Upper lobe of left lung (tissue), 6 donors: Measurements from ENCODE around the gene POU5F2. TPM values are rescaled to one million over a fixed set of nuclear protein-coding genes. Genes with fewer than 3 reads are reported as not detected.

ENCODE experiments used
- ATAC-seq, 2 donors: fragments of 200-7000 bp; cut with Tn5 transposase; one replicate each; pipeline ENCODE4 v1.9.1; 2022; ENCODE audit warnings: mild to moderate bottlenecking in 2 of 2, moderate library complexity in 2 of 2; ENCODE audit not compliant: low FRiP score in 2 of 2
- DNase-seq, 2 donors: peaks; one replicate each; pipeline ENCODE4 v3.0.0-alpha.2; 2019 to 2020
- H3K27ac ChIP-seq, 4 donors: fragments of 200-600 bp; sonication (generic); one replicate each; pipeline ENCODE4 v1.5.1; 2016 to 2019
- H3K27me3 ChIP-seq, 4 donors: fragments of 200-600 bp; sonication (generic); one replicate each; pipeline ENCODE4 v1.5.1; 2017 to 2019
- H3K36me3 ChIP-seq, 4 donors: fragments of 200-600 bp; sonication (generic); one replicate each; pipeline ENCODE4 v1.5.1; 2016 to 2019
- H3K4me1 ChIP-seq, 4 donors: fragments of 200-600 bp; sonication (generic); one replicate each; pipeline ENCODE4 v1.5.1; 2018 to 2019
- H3K4me3 ChIP-seq, 4 donors: fragments of 200-600 bp; sonication (generic); one replicate each; pipeline ENCODE4 v1.5.1; 2017 to 2019; ENCODE audit warnings: mild to moderate bottlenecking in 2 of 4, moderate library complexity in 1 of 4
- H3K9me3 ChIP-seq, 4 donors: fragments of 200-600 bp; sonication (generic); one replicate each; pipeline ENCODE4 v1.5.1; 2018 to 2019
- EP300 ChIP-seq, 4 donors: sonication (generic); formaldehyde crosslinking; IDR thresholded peaks; one replicate each; pipeline ENCODE4 v1.5.1; 2017; ENCODE audit warnings: antibody characterized with exemption in 4 of 4, control low read depth in 2 of 4
- POLR2A ChIP-seq, 4 donors: fragments of 450-650 bp; IDR thresholded peaks; one replicate each; pipeline ENCODE4 v1.5.1; 2016 to 2017; ENCODE audit warnings: antibody characterized with exemption in 4 of 4, mild to moderate bottlenecking in 2 of 4
- POLR2AphosphoS5 ChIP-seq, 2 donors: sonication (generic); formaldehyde crosslinking; IDR thresholded peaks; one replicate each; pipeline ENCODE4 v1.5.1; 2017; ENCODE audit warnings: antibody characterized with exemption in 2 of 2
- WGBS, 2 donors: methylation state at CpG; one replicate each; pipeline ENCODE4 v1.1.5; 2017 to 2018; 5-methylcytosine and 5-hydroxymethylcytosine counted together
- total RNA-seq, 6 donors: library from RNA; depleted of rRNA in 4 of 6; stranded (reverse); fragments of >200 nt in 4 of 6; gene quantifications; one replicate each; pipeline versions ENCODE4 v1.1.0 to v1.2.1, GENCODE V29; 2016 to 2021
- TF ChIP-seq, protein P1 (sequence below), 6 experiments: fragments of 450-650 bp in 4 of 6; fragments of 200-600 bp in 2 of 6; sonication (generic) in 2 of 6; IDR thresholded peaks; one replicate each; pipeline ENCODE4 v1.5.1; 2016 to 2019; ENCODE audit warnings: antibody characterized with exemption in 6 of 6
- donor health status: DM: no; HTN: no; CAD: no; lungs with moderate emphysema.
- donor health status: DM: no; HTN: yes; CAD: no; lungs with severe emphysema.

Gene POU5F2
- total RNA-seq, 6 donors from 2014 or later: 0.81 to 8.1 (median 2.7) TPM

DNA sequence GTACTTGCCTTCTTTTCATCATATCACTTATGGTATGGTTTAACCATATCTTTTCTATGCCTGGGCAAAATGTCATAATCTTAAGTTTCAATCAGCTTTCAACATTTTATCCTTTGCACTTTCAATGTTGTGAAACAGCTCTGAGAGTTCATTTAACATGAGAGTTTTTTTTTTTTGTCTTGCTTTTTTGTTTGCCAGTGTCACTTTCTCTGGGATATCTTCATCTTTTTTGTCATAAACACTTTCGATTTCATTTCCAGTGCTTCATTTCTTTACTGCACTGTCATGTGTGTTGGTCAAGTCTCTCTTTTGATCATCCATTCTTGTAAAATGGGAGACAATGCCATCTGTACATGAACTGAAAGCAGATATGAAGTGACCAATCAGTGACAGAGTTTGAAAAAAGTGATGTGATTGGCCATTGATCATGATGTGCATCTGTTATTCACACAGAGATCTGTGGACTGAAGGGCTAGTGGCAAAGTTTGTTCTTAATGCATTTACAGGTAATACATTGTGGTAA is 7.5 kb upstream of the POU5F2 start:
- Histone ChIP-seq H3K27ac (no peak overlapping the region), H3K4me1 (no peaks in the 10 kb centered on the region), H3K36me3 (no peaks in the 10 kb centered on the region), H3K4me3 (no peak overlapping the region), H3K27me3 (no peaks in the 10 kb centered on the region), H3K9me3 (no peaks in the 10 kb centered on the region)
- no peak for TF ChIP-seq EP300 (IDR thresholded peaks at IDR 0.05)
- TF ChIP-seq, protein P1, sequence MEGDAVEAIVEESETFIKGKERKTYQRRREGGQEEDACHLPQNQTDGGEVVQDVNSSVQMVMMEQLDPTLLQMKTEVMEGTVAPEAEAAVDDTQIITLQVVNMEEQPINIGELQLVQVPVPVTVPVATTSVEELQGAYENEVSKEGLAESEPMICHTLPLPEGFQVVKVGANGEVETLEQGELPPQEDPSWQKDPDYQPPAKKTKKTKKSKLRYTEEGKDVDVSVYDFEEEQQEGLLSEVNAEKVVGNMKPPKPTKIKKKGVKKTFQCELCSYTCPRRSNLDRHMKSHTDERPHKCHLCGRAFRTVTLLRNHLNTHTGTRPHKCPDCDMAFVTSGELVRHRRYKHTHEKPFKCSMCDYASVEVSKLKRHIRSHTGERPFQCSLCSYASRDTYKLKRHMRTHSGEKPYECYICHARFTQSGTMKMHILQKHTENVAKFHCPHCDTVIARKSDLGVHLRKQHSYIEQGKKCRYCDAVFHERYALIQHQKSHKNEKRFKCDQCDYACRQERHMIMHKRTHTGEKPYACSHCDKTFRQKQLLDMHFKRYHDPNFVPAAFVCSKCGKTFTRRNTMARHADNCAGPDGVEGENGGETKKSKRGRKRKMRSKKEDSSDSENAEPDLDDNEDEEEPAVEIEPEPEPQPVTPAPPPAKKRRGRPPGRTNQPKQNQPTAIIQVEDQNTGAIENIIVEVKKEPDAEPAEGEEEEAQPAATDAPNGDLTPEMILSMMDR (IDR thresholded peaks at IDR 0.05): no peak
- no peak for TF ChIP-seq POLR2AphosphoS5 (IDR thresholded peaks at IDR 0.05)
- TF ChIP-seq POLR2A (IDR thresholded peaks at IDR 0.05): no peak
- 86 to 90% methylated on average over 1 of the region's 1 CpG for WGBS, 2 donors
- ATAC-seq (no peak), DNase-seq (no peak)

DNA sequence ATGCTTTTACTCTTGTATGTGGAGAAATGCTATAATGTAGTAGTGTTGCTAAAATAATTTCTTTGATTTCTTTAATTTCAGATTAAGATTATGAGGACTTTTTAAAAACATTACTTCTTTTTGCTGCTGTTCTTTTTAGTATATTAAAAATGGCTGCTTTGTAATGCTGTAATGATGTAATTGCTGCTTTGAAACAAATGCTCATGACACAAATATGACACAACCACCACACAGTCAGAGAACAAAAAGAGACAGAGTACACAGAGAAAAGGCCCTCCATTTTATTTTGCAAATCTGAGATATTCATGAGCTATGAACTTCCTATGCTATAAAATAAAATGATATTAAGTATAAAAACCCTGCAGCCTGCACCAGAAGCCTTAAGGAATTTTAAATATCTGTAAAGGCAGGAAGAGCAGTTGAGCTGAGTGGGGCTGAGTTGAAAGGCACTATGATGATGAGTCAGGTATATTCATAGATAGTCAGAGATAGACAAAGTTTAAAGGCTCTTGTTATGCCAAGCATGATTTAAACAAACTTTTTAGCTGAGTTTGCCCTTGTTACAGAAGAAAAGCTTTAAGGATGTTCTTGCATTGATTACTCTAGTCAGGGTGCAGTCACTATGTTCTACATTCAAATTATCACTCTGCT is 5.1 kb upstream of the POU5F2 start:
- Histone ChIP-seq H3K9me3 (no peaks in the 10 kb centered on the region), H3K36me3 (no peaks in the 10 kb centered on the region), H3K4me3 (no peak overlapping the region), H3K4me1 (no peaks in the 10 kb centered on the region), H3K27ac (no peak overlapping the region), H3K27me3 (no peaks in the 10 kb centered on the region)
- TF ChIP-seq POLR2A (IDR thresholded peaks at IDR 0.05) (no peak), EP300 (IDR thresholded peaks at IDR 0.05) (no peak), POLR2AphosphoS5 (IDR thresholded peaks at IDR 0.05) (no peak)
- TF ChIP-seq, protein P1 (IDR thresholded peaks at IDR 0.05): no peak
- ATAC-seq (no peak), DNase-seq (no peak)

DNA sequence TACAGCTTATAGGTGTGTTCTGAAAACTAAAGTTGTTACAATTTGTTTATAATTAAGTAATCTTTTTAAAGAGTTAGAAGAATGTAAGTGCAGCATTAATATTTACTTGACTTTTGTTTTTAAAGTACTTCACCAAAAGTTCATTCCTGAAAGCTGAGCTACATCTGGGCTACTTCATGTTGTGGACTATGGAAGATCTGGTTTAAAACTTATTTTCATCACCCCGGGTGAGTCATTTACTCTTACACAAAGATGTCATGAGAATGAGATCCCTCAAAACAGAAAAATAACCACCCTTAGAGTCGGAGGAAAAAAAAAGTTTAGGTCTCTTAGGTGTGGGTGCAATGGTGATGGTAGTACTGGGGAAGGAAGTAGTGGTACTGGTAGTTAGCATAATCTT is 5.1 kb downstream of the POU5F2 start:
- H3K4me3 ChIP-seq: no peak overlapping the region
- WGBS, 2 donors: 81 to 90% methylated on average over 2 of the region's 2 CpGs
- no peaks in the 10 kb centered on the region for H3K27me3 ChIP-seq
- no peak overlapping the region for H3K27ac ChIP-seq
- H3K36me3 ChIP-seq: peaks cover 0 to 5% (median 0%) of the 10 kb centered on the region in 4 donors
- TF ChIP-seq, protein P1 (IDR thresholded peaks at IDR 0.05): no peak
- TF ChIP-seq EP300 (IDR thresholded peaks at IDR 0.05) (no peak), POLR2AphosphoS5 (IDR thresholded peaks at IDR 0.05) (no peak), POLR2A (IDR thresholded peaks at IDR 0.05) (no peak)
- no peaks in the 10 kb centered on the region for H3K4me1 ChIP-seq
- DNase-seq (no peak), ATAC-seq (no peak)
- H3K9me3 ChIP-seq: no peaks in the 10 kb centered on the region

DNA sequence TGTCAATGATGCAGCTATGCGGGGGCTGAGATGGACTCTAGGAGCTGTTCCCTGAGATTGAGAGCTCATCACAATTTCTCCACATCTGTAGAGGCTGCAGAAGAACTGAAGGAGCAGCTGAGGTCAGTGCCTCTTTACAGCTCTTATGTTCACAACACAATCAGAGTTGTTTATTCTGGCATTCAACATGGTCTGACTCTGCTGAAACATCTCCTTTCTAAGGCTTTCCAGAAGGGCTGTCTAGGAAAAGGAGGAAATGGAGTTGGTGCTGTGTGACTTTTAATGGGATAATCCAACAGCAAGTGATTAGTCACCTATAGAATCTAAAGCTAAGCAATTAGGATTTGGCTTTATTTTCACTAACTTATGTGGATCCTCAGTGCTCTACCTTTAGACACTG is 6.0 kb downstream of the POU5F2 start:
- Histone ChIP-seq H3K4me1 (no peaks in the 10 kb centered on the region), H3K27ac (no peak overlapping the region), H3K36me3 (no peaks in the 10 kb centered on the region), H3K27me3 (no peaks in the 10 kb centered on the region), H3K4me3 (no peak overlapping the region), H3K9me3 (no peaks in the 10 kb centered on the region)
- ATAC-seq (no peak), DNase-seq (no peak)
- TF ChIP-seq POLR2AphosphoS5 (IDR thresholded peaks at IDR 0.05): no peak
- no peak for TF ChIP-seq EP300 (IDR thresholded peaks at IDR 0.05)
- no peak for TF ChIP-seq POLR2A (IDR thresholded peaks at IDR 0.05)
- TF ChIP-seq, protein P1 (IDR thresholded peaks at IDR 0.05): no peak
- WGBS, 2 donors: 83 to 100% methylated on average over 1 of the region's 1 CpG

DNA sequence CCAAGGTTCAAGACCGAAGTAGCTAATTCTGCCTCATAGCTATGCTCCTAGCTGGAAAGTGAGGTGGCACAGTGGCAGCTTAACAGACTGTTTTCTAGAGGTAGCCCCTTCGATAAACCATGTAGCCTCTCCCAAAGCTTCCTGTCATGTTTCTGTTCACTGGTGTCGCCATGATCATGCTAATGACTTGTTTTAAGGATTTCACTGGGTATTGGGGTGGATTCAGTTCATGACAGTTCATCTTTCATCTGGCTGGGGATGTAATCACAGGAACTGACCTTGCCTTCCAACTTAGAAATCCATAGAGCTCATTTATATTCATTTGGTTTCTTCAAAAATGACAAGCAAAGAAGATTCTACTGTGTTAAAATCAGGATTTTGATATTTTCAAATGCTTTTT is 9.4 kb downstream of the POU5F2 start:
- WGBS, 2 donors: 86 to 93% methylated on average over 3 of the region's 3 CpGs
- Histone ChIP-seq H3K4me1 (no peaks in the 10 kb centered on the region), H3K9me3 (no peaks in the 10 kb centered on the region), H3K4me3 (no peak overlapping the region), H3K27ac (no peak overlapping the region), H3K27me3 (no peaks in the 10 kb centered on the region), H3K36me3 (no peaks in the 10 kb centered on the region)
- TF ChIP-seq POLR2A (IDR thresholded peaks at IDR 0.05) (no peak), POLR2AphosphoS5 (IDR thresholded peaks at IDR 0.05) (no peak), EP300 (IDR thresholded peaks at IDR 0.05) (no peak)
- TF ChIP-seq, protein P1 (IDR thresholded peaks at IDR 0.05): no peak
- DNase-seq (no peak), ATAC-seq (no peak)
